GM12878 (cell line): Measurements from ENCODE around the gene TSC2. TPM values are rescaled to one million over a fixed set of nuclear protein-coding genes. Genes with fewer than 3 reads are reported as not detected.
A peak's percentile ranks its signal among the peaks of the same experiment; 100 is the strongest.

Experiments
- BHLHE40 ChIP-seq, 2 experiments: fragments of 450-650 bp in 1 of 2; IDR thresholded peaks; 2 replicates each; pipeline ENCODE4 v1.6.1; 2011 to 2017; ENCODE audit warnings: low read depth in 2 of 2, borderline replicate concordance in 1 of 2, improper control_type of control experiment in 1 of 2, low read length in 1 of 2, mild to moderate bottlenecking in 1 of 2
- BMI1 ChIP-seq: fragments of 450-650 bp; IDR thresholded peaks from 2 replicates; pipeline ENCODE4 v1.6.1; 2016; ENCODE audit warnings: mild to moderate bottlenecking, moderate library complexity, borderline replicate concordance
- BRCA1 ChIP-seq: IDR thresholded peaks from 2 replicates; pipeline ENCODE4 v1.6.1; 2011; ENCODE audit warnings: low read depth, low read length, improper control_type of control experiment
- CEBPB ChIP-seq, 2 experiments: fragments of 150-350 bp in 1 of 2; IDR thresholded peaks; 2 replicates each; pipeline ENCODE4 v1.6.1; 2012 to 2014; ENCODE audit warnings: low read depth in 2 of 2, low read length in 2 of 2, borderline replicate concordance in 1 of 2, inconsistent platforms in 1 of 2
- CREM ChIP-seq: IDR thresholded peaks from 2 replicates; pipeline ENCODE4 v1.6.1; 2014; ENCODE audit warnings: antibody characterized with exemption, low read depth
- EGR1 ChIP-seq, 2 experiments: IDR thresholded peaks; 1 replicate in 1 of 2; 2 replicates in 1 of 2; pipeline ENCODE4 v1.6.1; 2011 to 2012; ENCODE audit warnings: low read depth in 2 of 2, low read length in 2 of 2, borderline replicate concordance in 1 of 2, mild to moderate bottlenecking in 1 of 2, moderate library complexity in 1 of 2
- ESRRA ChIP-seq: IDR thresholded peaks from 2 replicates; pipeline ENCODE4 v1.6.1; 2012; ENCODE audit warnings: mild to moderate bottlenecking, low read length, improper control_type of control experiment
- EZH2 ChIP-seq: IDR thresholded peaks from 2 replicates; pipeline ENCODE4 v1.6.1; 2012; ENCODE audit warnings: low read depth, mild to moderate bottlenecking, control low read depth, inconsistent platforms, low read length, borderline replicate concordance; ENCODE audit not compliant: control insufficient read depth
- HDAC2 ChIP-seq: fragments of 200-600 bp; sonication (generic); IDR thresholded peaks from 2 replicates; pipeline ENCODE4 v1.6.1; 2017
- HDGF ChIP-seq: fragments of 450-650 bp; IDR thresholded peaks from 2 replicates; pipeline ENCODE4 v1.6.1; 2016; ENCODE audit warnings: antibody characterized with exemption
- HSF1 ChIP-seq: fragments of 150-350 bp; IDR thresholded peaks from 2 replicates; pipeline ENCODE4 v1.6.1; 2014; ENCODE audit warnings: mild to moderate bottlenecking, low read depth, low read length
- IKZF1 ChIP-seq: fragments of 450-650 bp; conservative IDR thresholded peaks from 2 replicates; pipeline ENCODE4 v1.6.1; 2017; ENCODE audit warnings: antibody characterized with exemption, mild to moderate bottlenecking
- JUNB ChIP-seq: IDR thresholded peaks from 2 replicates; pipeline ENCODE4 v1.6.1; 2016; ENCODE audit warnings: antibody characterized with exemption, mild to moderate bottlenecking
- KDM1A ChIP-seq: fragments of 200-600 bp; sonication (generic); IDR thresholded peaks from 2 replicates; pipeline ENCODE4 v1.6.1; 2016; ENCODE audit warnings: borderline replicate concordance
- MEF2A ChIP-seq: IDR thresholded peaks from 2 replicates; pipeline ENCODE4 v1.6.1; 2011; ENCODE audit warnings: low read depth, mild to moderate bottlenecking, low read length, moderate library complexity; ENCODE audit not compliant: insufficient read depth
- MLLT1 ChIP-seq: fragments of 450-650 bp; IDR thresholded peaks from 2 replicates; pipeline ENCODE4 v1.6.1; 2016; ENCODE audit warnings: mild to moderate bottlenecking
- MTA2 ChIP-seq: fragments of 450-650 bp; IDR thresholded peaks from 2 replicates; pipeline ENCODE4 v1.6.1; 2016; ENCODE audit warnings: low read depth, mild to moderate bottlenecking, moderate library complexity
- MXI1 ChIP-seq: fragments of 150-350 bp; IDR thresholded peaks from 2 replicates; pipeline ENCODE4 v1.6.1; 2011; ENCODE audit warnings: low read depth, mild to moderate bottlenecking, inconsistent platforms, low read length, improper control_type of control experiment
- NFYA ChIP-seq: IDR thresholded peaks from 2 replicates; pipeline ENCODE4 v1.6.1; 2011; ENCODE audit warnings: low read depth, mild to moderate bottlenecking, low read length, improper control_type of control experiment, borderline replicate concordance
- NR2F1 ChIP-seq: fragments of 450-650 bp; conservative IDR thresholded peaks from 2 replicates; pipeline ENCODE4 v1.6.1; 2017; ENCODE audit warnings: mild to moderate bottlenecking
- PAX8 ChIP-seq: fragments of 450-650 bp; IDR thresholded peaks from 2 replicates; pipeline ENCODE4 v1.6.1; 2017; ENCODE audit warnings: mild to moderate bottlenecking, moderate library complexity
- POLR2A ChIP-seq: IDR thresholded peaks from 2 replicates; pipeline ENCODE4 v1.6.1; 2011; ENCODE audit warnings: low read depth, mild to moderate bottlenecking, low read length
- RAD51 ChIP-seq: fragments of 450-650 bp; IDR thresholded peaks from 2 replicates; pipeline ENCODE4 v1.6.1; 2016; ENCODE audit warnings: moderate library complexity, mild to moderate bottlenecking, inconsistent platforms
- SMAD5 ChIP-seq: IDR thresholded peaks from 2 replicates; pipeline ENCODE4 v1.6.1; 2016; ENCODE audit warnings: antibody characterized with exemption, low read depth
- STAT1 ChIP-seq: fragments of 450-650 bp; conservative IDR thresholded peaks from 2 replicates; pipeline ENCODE4 v1.6.1; 2014; ENCODE audit warnings: antibody characterized with exemption, mild to moderate bottlenecking
- SUPT20H ChIP-seq: IDR thresholded peaks from 2 replicates; pipeline ENCODE4 v1.6.1; 2011; ENCODE audit warnings: low read depth, mild to moderate bottlenecking, low read length, moderate library complexity, borderline replicate concordance; ENCODE audit not compliant: control insufficient read depth
- ZNF207 ChIP-seq: fragments of 450-650 bp; IDR thresholded peaks from 2 replicates; pipeline ENCODE4 v1.6.1; 2014; ENCODE audit warnings: antibody characterized with exemption, mild to moderate bottlenecking, borderline replicate concordance
- ZNF217 ChIP-seq: fragments of 450-650 bp; IDR thresholded peaks from 2 replicates; pipeline ENCODE4 v1.6.1; 2017; ENCODE audit warnings: antibody characterized with exemption, mild to moderate bottlenecking
- ZNF622 ChIP-seq: fragments of 450-650 bp; IDR thresholded peaks from 2 replicates; pipeline ENCODE4 v1.6.1; 2017; ENCODE audit warnings: mild to moderate bottlenecking, inconsistent platforms
- ZSCAN29 ChIP-seq: fragments of 450-650 bp; IDR thresholded peaks from 2 replicates; pipeline ENCODE4 v1.6.1; 2017; ENCODE audit warnings: mild to moderate bottlenecking, moderate library complexity
- polyA plus RNA-seq, 11 experiments: library from polyadenylated mRNA; depleted of rRNA in 4 of 11; unstranded in 6 of 11; stranded (reverse) in 5 of 11; fragments of >200 nt; fragmentation: Nextera tagmentation in 4 of 11; fragmentation: Illumina TruSeq in 1 of 11; extraction: Ambion mirVana in 4 of 11; extraction: Trizol in 1 of 11; gene quantifications; 1 replicate in 1 of 11; 2 replicates in 10 of 11; pipeline versions ENCODE4 v1.2.1 to v1.2.3, GENCODE V29; 2011 to 2016; ENCODE audit warnings: inconsistent platforms in 2 of 11, missing spikeins in 2 of 11, low read depth in 1 of 11
- total RNA-seq, 4 experiments: library from RNA; depleted of rRNA in 3 of 4; stranded (reverse); fragments of >200 nt in 3 of 4; fragmentation: Illumina TruSeq in 1 of 4; extraction: Trizol in 1 of 4; gene quantifications; 2 replicates each; pipeline versions ENCODE4 v1.2.1 to v1.2.3, GENCODE V29; 2013 to 2021

TSC2 gene
- total and polyA plus RNA-seq, 10 of the 15 experiments (the other 5 are each of a cell fraction or from before 2014, with no cell fraction given) = 1.6 to 77.0 (median 21.6) TPM

GRCh38 chr16:2047330-2048115 is at the start of gene TSC2, which contains the start of gene NTHL1 (continued):
- TF ChIP-seq RAD51 = peak; percentile 98
- TF ChIP-seq SMAD5 = no peak
- no peak for TF ChIP-seq EZH2
- no peak for TF ChIP-seq NFYA
- peak; percentile 83 to 94 for TF ChIP-seq BHLHE40 (IDR thresholded peaks at IDR 0.05; ENCODE audit: borderline replicate concordance in 1 of 2, low read depth in 2 of 2, low read length in 1 of 2)
- TF ChIP-seq POLR2A = peak; percentile 83
- no peak for TF ChIP-seq MLLT1
- no peak for TF ChIP-seq ESRRA
- TF ChIP-seq ZSCAN29 = no peak
- peak; percentile 65; the same call in 1 of the 2 replicates for TF ChIP-seq ZNF207
- TF ChIP-seq EGR1 (IDR thresholded peaks at IDR 0.05; ENCODE audit: borderline replicate concordance in 1 of 2, low read depth in 2 of 2, low read length in 2 of 2) = peak; percentile 68 to 74
- 0 out of 2 replicates have a peak, but pooled peaks have one; percentile 25 for TF ChIP-seq MEF2A
- no peak for TF ChIP-seq JUNB
- TF ChIP-seq HDAC2 = no peak
- TF ChIP-seq BRCA1 = no peak
- TF ChIP-seq CEBPB (IDR thresholded peaks at IDR 0.05; ENCODE audit: borderline replicate concordance in 1 of 2, low read depth in 2 of 2, low read length in 2 of 2) = no peak
- no peak for TF ChIP-seq HDGF
- TF ChIP-seq KDM1A = no peak
- TF ChIP-seq ZNF622 = no peak
- peak; percentile 84; the same call in 1 of the 2 replicates for TF ChIP-seq MXI1
- no peak for TF ChIP-seq MTA2
- peak; percentile 83 for TF ChIP-seq NR2F1
- no peak for TF ChIP-seq HSF1
- peak; percentile 73; the same call in 1 of the 2 replicates for TF ChIP-seq STAT1
- TF ChIP-seq ZNF217 = 0 out of 2 replicates have a peak, but pooled peaks have one; percentile 23
- TF ChIP-seq SUPT20H = no peak
- TF ChIP-seq PAX8 = no peak
- peak; percentile 96 for TF ChIP-seq CREM
- TF ChIP-seq IKZF1 = peak; percentile 100
- TF ChIP-seq BMI1 = no peak
